Upper lobe of left lung (tissue), 6 donors: Measurements from ENCODE around the gene PTPRM. TPM values are rescaled to one million over a fixed set of nuclear protein-coding genes. Genes with fewer than 3 reads are reported as not detected.

Source experiments
- ATAC-seq, 2 donors: fragments of 200-7000 bp; cut with Tn5 transposase; one replicate each; pipeline ENCODE4 v1.9.1; 2022; ENCODE audit warnings: mild to moderate bottlenecking in 2 of 2, moderate library complexity in 2 of 2; ENCODE audit not compliant: low FRiP score in 2 of 2
- DNase-seq, 2 donors: peaks; one replicate each; pipeline ENCODE4 v3.0.0-alpha.2; 2019 to 2020
- H3K27ac ChIP-seq, 4 donors: fragments of 200-600 bp; sonication (generic); one replicate each; pipeline ENCODE4 v1.5.1; 2016 to 2019
- H3K27me3 ChIP-seq, 4 donors: fragments of 200-600 bp; sonication (generic); one replicate each; pipeline ENCODE4 v1.5.1; 2017 to 2019
- H3K36me3 ChIP-seq, 4 donors: fragments of 200-600 bp; sonication (generic); one replicate each; pipeline ENCODE4 v1.5.1; 2016 to 2019
- H3K4me1 ChIP-seq, 4 donors: fragments of 200-600 bp; sonication (generic); one replicate each; pipeline ENCODE4 v1.5.1; 2018 to 2019
- H3K4me3 ChIP-seq, 4 donors: fragments of 200-600 bp; sonication (generic); one replicate each; pipeline ENCODE4 v1.5.1; 2017 to 2019; ENCODE audit warnings: mild to moderate bottlenecking in 2 of 4, moderate library complexity in 1 of 4
- H3K9me3 ChIP-seq, 4 donors: fragments of 200-600 bp; sonication (generic); one replicate each; pipeline ENCODE4 v1.5.1; 2018 to 2019
- CTCF ChIP-seq, 6 experiments: fragments of 450-650 bp in 4 of 6; fragments of 200-600 bp in 2 of 6; sonication (generic) in 2 of 6; IDR thresholded peaks; one replicate each; pipeline ENCODE4 v1.5.1; 2016 to 2019; ENCODE audit warnings: antibody characterized with exemption in 6 of 6
- EP300 ChIP-seq, 4 donors: sonication (generic); formaldehyde crosslinking; IDR thresholded peaks; one replicate each; pipeline ENCODE4 v1.5.1; 2017; ENCODE audit warnings: antibody characterized with exemption in 4 of 4, control low read depth in 2 of 4
- POLR2A ChIP-seq, 4 donors: fragments of 450-650 bp; IDR thresholded peaks; one replicate each; pipeline ENCODE4 v1.5.1; 2016 to 2017; ENCODE audit warnings: antibody characterized with exemption in 4 of 4, mild to moderate bottlenecking in 2 of 4
- POLR2AphosphoS5 ChIP-seq, 2 donors: sonication (generic); formaldehyde crosslinking; IDR thresholded peaks; one replicate each; pipeline ENCODE4 v1.5.1; 2017; ENCODE audit warnings: antibody characterized with exemption in 2 of 2
- WGBS, 2 donors: methylation state at CpG; one replicate each; pipeline ENCODE4 v1.1.5; 2017 to 2018; 5-methylcytosine and 5-hydroxymethylcytosine counted together
- total RNA-seq, 6 donors: library from RNA; depleted of rRNA in 4 of 6; stranded (reverse); fragments of >200 nt in 4 of 6; gene quantifications; one replicate each; pipeline versions ENCODE4 v1.1.0 to v1.2.1, GENCODE V29; 2016 to 2021
- donor health status: DM: no; HTN: no; CAD: no; lungs with moderate emphysema.
- donor health status: DM: no; HTN: yes; CAD: no; lungs with severe emphysema.

PTPRM gene
- total RNA-seq, 6 donors from 2014 or later: 82.0 to 201 (median 154) TPM

GRCh38 chr18:7805096-7805495 lies 238.0 kb downstream of the PTPRM start:
- DNase-seq (no peak), ATAC-seq (no peak)
- Histone ChIP-seq H3K27me3 (no peaks in the 10 kb centered on the region), H3K4me1 (peaks cover 0 to 4% (median 0%) of the 10 kb centered on the region in 4 donors), H3K4me3 (no peak overlapping the region), H3K27ac (no peak overlapping the region), H3K9me3 (no peaks in the 10 kb centered on the region), H3K36me3 (no peaks in the 10 kb centered on the region)
- TF ChIP-seq EP300 (IDR thresholded peaks at IDR 0.05): no peak
- TF ChIP-seq POLR2AphosphoS5 (IDR thresholded peaks at IDR 0.05): no peak
- no peak for TF ChIP-seq CTCF (IDR thresholded peaks at IDR 0.05)
- no peak for TF ChIP-seq POLR2A (IDR thresholded peaks at IDR 0.05)
- WGBS, 2 donors: 83 to 90% methylated on average over 2 of the region's 2 CpGs

- TF ChIP-seq POLR2A (IDR thresholded peaks at IDR 0.05) (no peak), CTCF (IDR thresholded peaks at IDR 0.05) (peak in 1 of 6 experiments; percentile 8)
- WGBS, 2 donors: 80 to 95% methylated on average over 1 of the region's 1 CpG
These were observed 238.8 kb downstream of the PTPRM start for GRCh38 chr18:7805880-7806279.

GRCh38 chr18:7807936-7808453 lies 240.9 kb downstream of the PTPRM start:
- TF ChIP-seq POLR2A (IDR thresholded peaks at IDR 0.05) (no peak), EP300 (IDR thresholded peaks at IDR 0.05) (no peak), POLR2AphosphoS5 (IDR thresholded peaks at IDR 0.05) (no peak), CTCF (IDR thresholded peaks at IDR 0.05) (no peak)
- no peak overlapping the region for H3K4me3 ChIP-seq
- 82% methylated on average over 9 of the region's 9 CpGs for WGBS, 2 donors
- no peaks in the 10 kb centered on the region for H3K27me3 ChIP-seq
- peaks cover 0 to 10% (median 1%) of the 10 kb centered on the region in 4 donors for H3K4me1 ChIP-seq
- no peak for ATAC-seq
- H3K36me3 ChIP-seq: no peaks in the 10 kb centered on the region
- H3K9me3 ChIP-seq: no peaks in the 10 kb centered on the region
- no peak overlapping the region for H3K27ac ChIP-seq
- DNase-seq: no peak

More at GRCh38 chr18:7805880-7806279, 238.8 kb downstream of the PTPRM start:
- Histone ChIP-seq H3K27me3 (no peaks in the 10 kb centered on the region), H3K36me3 (no peaks in the 10 kb centered on the region), H3K27ac (no peak overlapping the region), H3K4me1 (peaks cover 0 to 4% (median 0%) of the 10 kb centered on the region in 4 donors), H3K9me3 (no peaks in the 10 kb centered on the region), H3K4me3 (no peak overlapping the region)
- ATAC-seq (peak in 1 of 2 donors; percentile 29), DNase-seq (no peak)

- no peaks in the 10 kb centered on the region for H3K36me3 ChIP-seq
- 72 to 91% methylated on average over 5 of the region's 5 CpGs for WGBS, 2 donors
- H3K27me3 ChIP-seq: no peaks in the 10 kb centered on the region
- peaks cover 0 to 1% (median under 1%) of the 10 kb centered on the region in 4 donors for H3K9me3 ChIP-seq
- no peak for ATAC-seq
- H3K27ac ChIP-seq: no peak overlapping the region
- TF ChIP-seq EP300 (IDR thresholded peaks at IDR 0.05): no peak
- no peak for TF ChIP-seq POLR2AphosphoS5 (IDR thresholded peaks at IDR 0.05)
- TF ChIP-seq CTCF (IDR thresholded peaks at IDR 0.05): no peak
- TF ChIP-seq POLR2A (IDR thresholded peaks at IDR 0.05): no peak
- H3K4me1 ChIP-seq: peaks cover 0 to 10% (median 1%) of the 10 kb centered on the region in 4 donors
- H3K4me3 ChIP-seq: no peak overlapping the region
- no peak for DNase-seq
These were observed 241.9 kb downstream of the PTPRM start for GRCh38 chr18:7808992-7809391.

- no peaks in the 10 kb centered on the region for H3K36me3 ChIP-seq
These were observed 242.3 kb downstream of the PTPRM start for GRCh38 chr18:7809455-7809854.

More at GRCh38 chr18:7809455-7809854, 242.3 kb downstream of the PTPRM start:
- no peak overlapping the region for H3K27ac ChIP-seq
- H3K27me3 ChIP-seq: no peaks in the 10 kb centered on the region
- ATAC-seq (no peak), DNase-seq (no peak)
- WGBS, 2 donors: 82 to 96% methylated on average over 6 of the region's 6 CpGs
- H3K4me3 ChIP-seq: no peak overlapping the region
- TF ChIP-seq POLR2AphosphoS5 (IDR thresholded peaks at IDR 0.05): no peak
- no peak for TF ChIP-seq POLR2A (IDR thresholded peaks at IDR 0.05)
- TF ChIP-seq CTCF (IDR thresholded peaks at IDR 0.05): no peak
- no peak for TF ChIP-seq EP300 (IDR thresholded peaks at IDR 0.05)
- H3K4me1 ChIP-seq: peaks cover 0 to 10% (median 1%) of the 10 kb centered on the region in 4 donors
- peaks cover 2 to 6% (median 5%) of the 10 kb centered on the region in 4 donors for H3K9me3 ChIP-seq
